K562 (cell line): ENCODE results near the gene PLD5. TPM values are rescaled to one million over a fixed set of nuclear protein-coding genes. Genes with fewer than 3 reads are reported as not detected.

Experiments
- ATAC-seq: fragments of 200-7000 bp; cut with Tn5 transposase; 3 replicates; pipeline ENCODE4 v1.9.1; 2020; ENCODE audit warnings: moderate library complexity
- BruUV-seq: library from RNA; stranded (reverse); fragments of 400-500 nt; replicated peaks from 2 replicates; lab custom pipeline; 2021; lab: Mats Ljungman, UMichigan
- CTCF ChIA-PET: fragments of 300-600 bp; formaldehyde crosslinking; extraction: SDS; loops from one replicate; lab custom pipeline; 2021; ENCODE audit warnings: low intra/inter-chr PET ratio; lab: Yijun Ruan, JAX
- POLR2A ChIA-PET: fragments of 300-600, 350-650 bp; sonication (Branson Sonifier 250); formaldehyde crosslinking; extraction: SDS; loops from one replicate; lab custom pipeline; 2021; ENCODE audit warnings: antibody characterized with exemption, inconsistent platforms; lab: Yijun Ruan, JAX
- DNase-seq, 4 experiments: peaks; one replicate each; pipeline versions ENCODE4 v3.0.0 to v3.0.0-alpha.2; 2011 to 2018; ENCODE audit warnings: low spot score in 3 of 4, mixed read lengths in 3 of 4; ENCODE audit errors: extremely low read depth in 1 of 4
- FAIRE-seq: peaks from 2 replicates; lab custom pipeline; 2011; peaks lifted over from hg19 to GRCh38; lab: Jason Lieb, UNC
- H2AFZ ChIP-seq: 2 replicates; pipeline ENCODE4 v1.6.0; 2011; ENCODE audit warnings: low read depth, low read length, control low read depth, inconsistent platforms
- H3K27ac ChIP-seq: fragments of 200-600 bp; 3 replicates; pipeline ENCODE4 v1.8.0; 2011; ENCODE audit warnings: low read depth, mild to moderate bottlenecking, control low read depth, inconsistent platforms, low read length, moderate library complexity, mixed read lengths; ENCODE audit errors: extremely low read depth
- H3K27me3 ChIP-seq, 2 experiments: fragments of 300-600 bp in 1 of 2; 2 replicates in 1 of 2; 3 replicates in 1 of 2; pipeline versions ENCODE4 v1.6.0 to v1.8.0; 2011; ENCODE audit warnings: inconsistent platforms in 2 of 2, low read length in 2 of 2, mild to moderate bottlenecking in 1 of 2, mixed read lengths in 1 of 2, moderate library complexity in 1 of 2; ENCODE audit not compliant: control insufficient read depth in 2 of 2, insufficient read depth in 2 of 2
- H3K36me3 ChIP-seq: fragments of 300-600 bp; 3 replicates; pipeline ENCODE4 v1.8.0; 2011; ENCODE audit warnings: mild to moderate bottlenecking, low read length, inconsistent platforms; ENCODE audit not compliant: control insufficient read depth, insufficient read depth
- H3K4me1 ChIP-seq, 2 experiments: fragments of 200-600 bp in 1 of 2; replicated peaks in 1 of 2; 2 replicates in 1 of 2; 3 replicates in 1 of 2; pipeline versions ENCODE4 v1.5.1 to v1.8.0; 2011; ENCODE audit warnings: inconsistent platforms in 2 of 2, low read length in 2 of 2, mild to moderate bottlenecking in 1 of 2, mixed read lengths in 1 of 2, moderate library complexity in 1 of 2; ENCODE audit not compliant: control insufficient read depth in 2 of 2, insufficient read depth in 2 of 2
- H3K4me2 ChIP-seq: 2 replicates; pipeline ENCODE4 v1.6.1; 2011; ENCODE audit warnings: low read length, control low read depth, inconsistent platforms, mixed read lengths; ENCODE audit not compliant: insufficient read depth
- H3K4me3 ChIP-seq: fragments of 200-600 bp; sonication (generic), shearing (Covaris generic); 2 replicates; pipeline ENCODE4 v1.5.1; 2016; ENCODE audit warnings: control low read depth, inconsistent platforms
- H3K79me2 ChIP-seq: fragments of 200-600 bp; 3 replicates; pipeline ENCODE4 v1.8.0; 2011; ENCODE audit warnings: low read length, inconsistent platforms; ENCODE audit not compliant: control insufficient read depth, insufficient read depth
- H3K9ac ChIP-seq, 2 experiments: 2 replicates each; pipeline versions ENCODE4 v1.6.0 to v1.6.1; 2011; ENCODE audit warnings: low read depth in 2 of 2, low read length in 2 of 2, control low read depth in 1 of 2, inconsistent platforms in 1 of 2, mild to moderate bottlenecking in 1 of 2, mixed read lengths in 1 of 2; ENCODE audit not compliant: insufficient read depth in 1 of 2
- H3K9me1 ChIP-seq: one replicate; pipeline ENCODE4 v1.6.0; 2011; ENCODE audit warnings: inconsistent platforms, mild to moderate bottlenecking, low read length, moderate library complexity; ENCODE audit not compliant: control insufficient read depth, insufficient read depth
- H3K9me3 ChIP-seq: replicated peaks from 2 replicates; pipeline ENCODE4 v1.5.1; 2011; ENCODE audit warnings: low read depth, low read length, inconsistent platforms; ENCODE audit not compliant: control insufficient read depth, insufficient read depth
- H4K20me1 ChIP-seq: replicated peaks from 2 replicates; pipeline ENCODE4 v1.6.1; 2011; ENCODE audit warnings: low read length, inconsistent platforms, mixed read lengths; ENCODE audit not compliant: control insufficient read depth, insufficient read depth
- NCOA2 ChIP-seq, 2 experiments: fragments of 450-650 bp; IDR thresholded peaks; 2 replicates each; pipeline ENCODE4 v1.6.1; 2018; ENCODE audit warnings: mild to moderate bottlenecking in 2 of 2, moderate library complexity in 1 of 2; ENCODE audit not compliant: partially characterized antibody in 2 of 2
- ZNF140 ChIP-seq: fragments of 250-450 bp; sonication (Bioruptor Pico); IDR thresholded peaks from 2 replicates; pipeline ENCODE4 v1.8.0; 2021; ENCODE audit warnings: moderate library complexity, mild to moderate bottlenecking, inconsistent platforms
- WGBS: fragments of 100-300 bp; shearing (Covaris generic); methylation state at CpG from one replicate; pipeline ENCODE4 v1.1.6; 2016; ENCODE audit warnings: low coverage, mixed read lengths; ENCODE audit not compliant: insufficient coverage; ENCODE audit errors: missing lambda C conversion rate; 5-methylcytosine and 5-hydroxymethylcytosine counted together
- in situ Hi-C: fragments of 300-500 bp; cut with MboI; formaldehyde crosslinking; loops from 4 replicates; pipeline ENCODE4 v1.15.0; 2018; ENCODE audit warnings: inconsistent platforms, mixed read lengths
- intact Hi-C: fragments of 100-400 bp; cut with micrococcal nuclease; formaldehyde crosslinking; loops from 2 replicates; pipeline ENCODE4 v1.14.2; 2022
- polyA plus RNA-seq, 8 experiments: library from polyadenylated mRNA; depleted of rRNA in 4 of 8; stranded (reverse) in 5 of 8; unstranded in 3 of 8; fragments of >200 nt; fragmentation: Nextera tagmentation in 2 of 8; fragmentation: Illumina TruSeq in 1 of 8; extraction: Ambion mirVana in 2 of 8; extraction: Trizol in 1 of 8; gene quantifications; 2 replicates each; pipeline versions ENCODE4 v1.2.1 to v1.2.3, GENCODE V29; 2011 to 2014; ENCODE audit warnings: inconsistent platforms in 1 of 8, missing spikeins in 1 of 8
- total RNA-seq, 7 experiments: library from RNA; depleted of rRNA in 6 of 7; stranded (reverse); fragments of >200 nt in 6 of 7; fragmentation: Illumina TruSeq in 2 of 7; extraction: Trizol in 2 of 7; gene quantifications; 2 replicates each; pipeline versions ENCODE4 v1.2.1 to v1.2.3, GENCODE V29; 2011 to 2021; ENCODE audit warnings: low replicate concordance in 1 of 7
- TF ChIP-seq, protein P1 (sequence below), 2 experiments: IDR thresholded peaks; 2 replicates each; pipeline ENCODE4 v1.6.1; 2012; ENCODE audit warnings: improper control_type of control experiment in 2 of 2, low read depth in 2 of 2, low read length in 2 of 2, borderline replicate concordance in 1 of 2
- TF ChIP-seq, protein P2 (sequence below): fragments of 250-450 bp; sonication (Bioruptor Pico); IDR thresholded peaks from 2 replicates; pipeline ENCODE4 v1.8.0; 2021; ENCODE audit warnings: moderate library complexity, mild to moderate bottlenecking, inconsistent platforms

PLD5 gene
- total and polyA plus RNA-seq, 9 of the 15 experiments (the other 6 are each of a cell fraction or from before 2014, with no cell fraction given): not detected

DNA sequence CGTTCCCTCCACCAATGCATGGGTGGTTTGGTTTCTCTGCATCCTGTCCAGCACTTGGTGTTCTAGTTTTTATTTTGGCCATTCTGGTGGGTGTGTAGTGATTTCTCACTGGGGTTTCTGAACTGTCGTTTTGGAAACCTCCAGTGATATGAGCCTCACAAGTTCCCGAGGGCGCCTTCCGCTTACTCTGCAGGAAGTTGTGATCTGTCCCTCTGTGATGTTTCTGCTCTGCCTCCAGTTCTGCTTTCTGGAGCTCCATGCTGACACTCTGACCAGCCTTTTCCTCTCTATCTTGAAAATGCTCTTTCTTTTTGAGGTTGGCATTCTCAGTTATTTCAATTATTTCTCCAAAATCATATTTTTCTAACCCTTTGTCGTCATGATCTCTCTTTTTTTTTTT is 111.6 kb downstream of the PLD5 start:
- no peaks in the 10 kb centered on the region for H3K36me3 ChIP-seq
- H3K4me1 ChIP-seq: no peaks in the 10 kb centered on the region
- H3K27ac ChIP-seq: no peak overlapping the region
- intact Hi-C loops: no loop called here
- H4K20me1 ChIP-seq: no peaks in the 10 kb centered on the region
- H3K4me3 ChIP-seq: no peak overlapping the region
- H3K27me3 ChIP-seq: no peaks in the 10 kb centered on the region
- no peak for FAIRE-seq
- H3K79me2 ChIP-seq: no peaks in the 10 kb centered on the region
- TF ChIP-seq, protein P1, sequence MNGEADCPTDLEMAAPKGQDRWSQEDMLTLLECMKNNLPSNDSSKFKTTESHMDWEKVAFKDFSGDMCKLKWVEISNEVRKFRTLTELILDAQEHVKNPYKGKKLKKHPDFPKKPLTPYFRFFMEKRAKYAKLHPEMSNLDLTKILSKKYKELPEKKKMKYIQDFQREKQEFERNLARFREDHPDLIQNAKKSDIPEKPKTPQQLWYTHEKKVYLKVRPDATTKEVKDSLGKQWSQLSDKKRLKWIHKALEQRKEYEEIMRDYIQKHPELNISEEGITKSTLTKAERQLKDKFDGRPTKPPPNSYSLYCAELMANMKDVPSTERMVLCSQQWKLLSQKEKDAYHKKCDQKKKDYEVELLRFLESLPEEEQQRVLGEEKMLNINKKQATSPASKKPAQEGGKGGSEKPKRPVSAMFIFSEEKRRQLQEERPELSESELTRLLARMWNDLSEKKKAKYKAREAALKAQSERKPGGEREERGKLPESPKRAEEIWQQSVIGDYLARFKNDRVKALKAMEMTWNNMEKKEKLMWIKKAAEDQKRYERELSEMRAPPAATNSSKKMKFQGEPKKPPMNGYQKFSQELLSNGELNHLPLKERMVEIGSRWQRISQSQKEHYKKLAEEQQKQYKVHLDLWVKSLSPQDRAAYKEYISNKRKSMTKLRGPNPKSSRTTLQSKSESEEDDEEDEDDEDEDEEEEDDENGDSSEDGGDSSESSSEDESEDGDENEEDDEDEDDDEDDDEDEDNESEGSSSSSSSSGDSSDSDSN (IDR thresholded peaks at IDR 0.05; ENCODE audit: borderline replicate concordance in 1 of 2, low read depth in 2 of 2, low read length in 2 of 2): no peak
- TF ChIP-seq ZNF140 (no peak), NCOA2 (IDR thresholded peaks at IDR 0.05; ENCODE audit: partially characterized antibody in 2 of 2) (no peak)
- TF ChIP-seq, protein P2, sequence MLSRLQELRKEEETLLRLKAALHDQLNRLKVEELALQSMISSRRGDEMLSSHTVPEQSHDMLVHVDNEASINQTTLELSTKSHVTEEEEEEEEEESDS (CRISPR knock-in tag): no peak
- no peak overlapping the region for H3K9ac ChIP-seq
- CTCF ChIA-PET: no interaction called here
- no TSS peak for BruUV-seq
- in situ Hi-C loops: no loop called here
- H3K9me1 ChIP-seq: no peaks in the 10 kb centered on the region
- DNase-seq: no peak
- POLR2A ChIA-PET: no interaction called here
- H3K4me2 ChIP-seq: no peak overlapping the region
- H3K9me3 ChIP-seq: peaks cover 2% of the 10 kb centered on the region; the same call in 1 of the 2 replicates
- WGBS: under 1% methylated on average over 6 of the region's 6 CpGs
- ATAC-seq: no peak
- no peak overlapping the region for H2AFZ ChIP-seq
